ENCODE data around the gene TMEM52B.

GRCh38 chr12:10189653-10190052 is 10.8 kb downstream of the TMEM52B start:
- TF ChIP-seq POLR2AphosphoS5 (IDR thresholded peaks at IDR 0.05) (no peak), EP300 (IDR thresholded peaks at IDR 0.05) (no peak), POLR2A (IDR thresholded peaks at IDR 0.05) (no peak)
- TF ChIP-seq, protein P1, sequence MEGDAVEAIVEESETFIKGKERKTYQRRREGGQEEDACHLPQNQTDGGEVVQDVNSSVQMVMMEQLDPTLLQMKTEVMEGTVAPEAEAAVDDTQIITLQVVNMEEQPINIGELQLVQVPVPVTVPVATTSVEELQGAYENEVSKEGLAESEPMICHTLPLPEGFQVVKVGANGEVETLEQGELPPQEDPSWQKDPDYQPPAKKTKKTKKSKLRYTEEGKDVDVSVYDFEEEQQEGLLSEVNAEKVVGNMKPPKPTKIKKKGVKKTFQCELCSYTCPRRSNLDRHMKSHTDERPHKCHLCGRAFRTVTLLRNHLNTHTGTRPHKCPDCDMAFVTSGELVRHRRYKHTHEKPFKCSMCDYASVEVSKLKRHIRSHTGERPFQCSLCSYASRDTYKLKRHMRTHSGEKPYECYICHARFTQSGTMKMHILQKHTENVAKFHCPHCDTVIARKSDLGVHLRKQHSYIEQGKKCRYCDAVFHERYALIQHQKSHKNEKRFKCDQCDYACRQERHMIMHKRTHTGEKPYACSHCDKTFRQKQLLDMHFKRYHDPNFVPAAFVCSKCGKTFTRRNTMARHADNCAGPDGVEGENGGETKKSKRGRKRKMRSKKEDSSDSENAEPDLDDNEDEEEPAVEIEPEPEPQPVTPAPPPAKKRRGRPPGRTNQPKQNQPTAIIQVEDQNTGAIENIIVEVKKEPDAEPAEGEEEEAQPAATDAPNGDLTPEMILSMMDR (IDR thresholded peaks at IDR 0.05) = no peak

Measured in upper lobe of left lung (tissue), 4 donors.